Activated effector memory CD4-positive, alpha-beta T cell treated with Interleukin-2 at 50 U/mL for 16 hours (primary cell): ENCODE results near the gene TOR1A.
A peak's percentile ranks its signal among the peaks of the same experiment; 100 is the strongest.

Source experiments
- DNase-seq: peaks from one replicate; pipeline ENCODE4 v3.0.0-alpha.2; 2020

Gene TOR1A, protein sequence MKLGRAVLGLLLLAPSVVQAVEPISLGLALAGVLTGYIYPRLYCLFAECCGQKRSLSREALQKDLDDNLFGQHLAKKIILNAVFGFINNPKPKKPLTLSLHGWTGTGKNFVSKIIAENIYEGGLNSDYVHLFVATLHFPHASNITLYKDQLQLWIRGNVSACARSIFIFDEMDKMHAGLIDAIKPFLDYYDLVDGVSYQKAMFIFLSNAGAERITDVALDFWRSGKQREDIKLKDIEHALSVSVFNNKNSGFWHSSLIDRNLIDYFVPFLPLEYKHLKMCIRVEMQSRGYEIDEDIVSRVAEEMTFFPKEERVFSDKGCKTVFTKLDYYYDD

GRCh38 chr9:129823935-129824601 is at the start of gene TOR1A:
TOR1A (minus strand) TSS chr9:129824136; CDS start chr9:129824085, 51 bp downstream.
- DNase-seq: peak; percentile 88

GRCh38 chr9:129871046-129871445 is 47.1 kb upstream of the TOR1A start:
- DNase-seq: no peak

GRCh38 chr9:129869585-129870501 is 45.9 kb upstream of the TOR1A start:
- no peak for DNase-seq

GRCh38 chr9:129868872-129869486 is 45.0 kb upstream of the TOR1A start:
- DNase-seq: peak; percentile 91

GRCh38 chr9:129868023-129868871 is 44.3 kb upstream of the TOR1A start:
- no peak for DNase-seq

GRCh38 chr9:129867136-129868022 is 43.4 kb upstream of the TOR1A start:
- no peak for DNase-seq

GRCh38 chr9:129866394-129867135 is 42.6 kb upstream of the TOR1A start:
- peak; percentile 40 for DNase-seq

- DNase-seq: no peak
Measured at GRCh38 chr9:129865668-129866320, 41.9 kb upstream of the TOR1A start.

DNA sequence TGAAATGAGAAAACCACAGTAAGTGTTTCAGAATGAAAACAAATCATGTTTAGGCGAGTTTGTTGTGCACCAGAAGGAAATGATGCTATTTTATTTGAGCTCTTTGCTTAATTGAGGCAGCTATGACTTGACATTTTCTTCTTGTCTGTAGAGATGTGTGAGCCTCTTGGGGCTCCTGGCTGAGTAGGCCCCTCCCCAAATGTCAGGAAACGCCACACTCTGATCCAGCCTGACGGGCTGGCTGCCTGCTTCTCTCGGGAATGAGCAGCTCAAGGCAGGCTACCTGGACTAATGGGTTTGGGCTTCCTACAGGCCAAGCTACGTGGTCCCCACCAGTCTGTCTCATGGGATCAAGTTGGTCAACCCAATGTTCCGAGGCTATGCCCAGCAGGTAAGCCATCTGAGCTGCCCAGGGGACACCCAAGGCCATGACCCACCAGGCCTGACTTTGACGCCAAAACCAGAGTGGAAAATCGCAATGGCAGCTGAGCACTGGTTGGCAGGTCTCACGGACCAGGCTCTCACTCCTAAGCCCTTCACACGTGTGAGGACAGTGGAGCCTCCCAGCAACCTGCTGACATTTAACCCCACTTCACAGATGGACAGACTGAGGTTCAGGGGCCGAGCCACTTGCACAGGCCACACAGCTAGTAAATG is 41.2 kb upstream of the TOR1A start:
- DNase-seq: no peak

- DNase-seq: peak; percentile 72
Measured at GRCh38 chr9:129863059-129863690, 39.2 kb upstream of the TOR1A start.

DNA sequence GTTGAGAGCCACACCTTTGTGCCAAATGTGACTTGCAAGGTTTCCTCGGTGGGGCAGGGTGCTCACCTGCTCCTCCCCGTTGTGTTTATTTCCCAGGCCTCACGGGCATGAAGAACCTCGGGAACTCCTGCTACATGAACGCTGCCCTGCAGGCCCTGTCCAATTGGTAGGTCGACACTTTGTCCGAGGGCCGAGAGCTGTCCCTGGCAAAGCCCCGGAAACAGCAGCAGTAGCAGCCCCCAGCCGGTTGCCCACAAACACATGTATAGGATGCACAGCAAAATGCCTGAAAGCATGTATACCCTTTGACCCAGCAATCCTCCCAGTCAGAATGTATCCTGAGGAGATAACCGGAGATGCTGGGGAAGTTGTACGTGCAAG is 37.5 kb upstream of the TOR1A start:
- DNase-seq: no peak

GRCh38 chr9:129860653-129861446 is 36.9 kb upstream of the TOR1A start:
- DNase-seq: no peak

- DNase-seq: no peak
Measured at GRCh38 chr9:129858167-129858962, 34.4 kb upstream of the TOR1A start.

DNA sequence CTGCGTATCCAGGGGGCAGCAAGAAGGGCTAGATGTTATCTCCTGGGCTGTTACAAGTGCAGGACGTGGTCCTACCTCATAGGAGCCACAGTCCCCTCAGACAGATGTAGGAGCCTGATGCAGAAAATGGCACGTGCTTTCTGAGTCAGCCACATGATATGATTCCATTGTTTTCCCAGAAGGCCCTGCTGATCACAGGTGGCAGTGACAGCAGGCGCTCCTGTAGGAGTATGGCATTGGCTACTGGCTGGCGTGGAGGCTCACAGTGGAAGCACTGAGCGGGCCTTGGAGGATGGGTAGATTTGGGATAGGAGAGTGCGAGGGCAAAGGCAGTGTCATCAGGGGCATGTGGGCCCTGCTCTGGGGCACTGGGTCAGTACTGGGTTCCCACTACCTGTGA is 33.3 kb upstream of the TOR1A start:
- DNase-seq: no peak

GRCh38 chr9:129854588-129855110 is 30.7 kb upstream of the TOR1A start:
- DNase-seq: no peak

DNA sequence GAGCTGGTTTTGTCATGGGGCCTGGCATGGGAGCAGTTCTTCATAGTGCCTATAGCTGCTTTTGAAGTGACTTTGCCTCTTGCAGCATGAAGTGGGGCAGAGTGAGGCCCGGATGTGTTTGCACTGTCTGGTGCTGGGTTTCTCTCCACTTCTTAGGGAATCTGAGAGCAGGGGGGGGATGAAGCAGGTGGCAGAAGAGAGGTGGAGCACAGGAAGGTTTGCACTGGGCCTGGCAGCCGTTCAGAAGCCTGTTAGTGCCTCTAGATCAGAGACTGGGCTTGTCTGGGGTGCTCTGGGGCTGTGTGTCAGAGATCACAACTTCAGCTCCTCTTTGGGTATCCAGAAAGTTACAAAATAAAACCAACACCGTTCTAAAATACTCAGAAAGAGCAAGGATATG is 29.7 kb upstream of the TOR1A start:
- DNase-seq: no peak

GRCh38 chr9:129852579-129852978 is 28.6 kb upstream of the TOR1A start:
- DNase-seq: no peak
